Left ventricle myocardium superior (tissue), 1 donor: ENCODE data around the gene TMEM141. TPM values are rescaled to one million over a fixed set of nuclear protein-coding genes. Genes with fewer than 3 reads are reported as not detected.
"Not testable (repeated sequence)": the region's sequence is repeated elsewhere in the genome, so short reads cannot be mapped to it uniquely, and the experiment has no call there.

Experiments used
- ATAC-seq: fragments of 200-7000 bp; cut with Tn5 transposase; one replicate; pipeline ENCODE4 v1.9.1; 2020; ENCODE audit warnings: mild to moderate bottlenecking, moderate library complexity
- DNase-seq: peaks from one replicate; pipeline ENCODE4 v3.0.0-alpha.2; 2020
- intact Hi-C: fragments of 100-400 bp; cut with micrococcal nuclease; formaldehyde crosslinking; loops from one replicate; pipeline ENCODE4 v1.11.0; 2022
- total RNA-seq: library from RNA; stranded (reverse); fragmentation: NEBNext Ultra II Directional; extraction: Animal tissue kit (Norgen Biotek cat#: 25700); gene quantifications from one replicate; pipeline ENCODE4 v1.2.1, GENCODE V29; 2021
- donor health status: DM: no; HTN: yes; CAD: no; lungs with severe emphysema.

Gene TMEM141
- total RNA-seq, 1 donor from 2014 or later, result 74.2 TPM

DNA sequence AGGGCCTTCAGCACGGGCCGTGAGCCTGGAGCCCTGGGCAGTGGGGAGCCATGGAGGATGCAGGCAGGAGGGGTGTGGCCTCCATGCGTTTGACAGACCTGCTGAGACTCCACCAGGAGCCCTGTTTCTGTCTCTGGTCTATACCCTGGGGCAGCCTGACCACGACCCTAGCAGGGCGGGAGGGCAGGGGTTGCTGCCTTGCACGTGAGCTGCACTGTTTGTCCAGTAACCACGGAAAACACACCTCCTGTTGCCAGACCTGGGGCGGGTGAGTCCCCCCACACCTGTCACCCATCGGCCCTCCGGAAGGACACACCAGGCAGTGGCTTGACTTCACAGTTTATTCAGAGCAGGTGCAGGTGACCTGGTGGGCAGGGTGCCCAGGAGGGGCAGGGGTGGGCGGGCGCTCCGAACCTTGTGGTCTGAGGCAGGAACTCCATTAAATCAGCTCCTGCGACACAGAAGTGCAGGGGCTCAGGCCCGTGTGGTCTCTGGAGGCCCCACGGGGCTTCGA lies 37.0 kb upstream of the TMEM141 start:
- intact Hi-C loops, result no loop called here
- ATAC-seq, result no peak

DNA sequence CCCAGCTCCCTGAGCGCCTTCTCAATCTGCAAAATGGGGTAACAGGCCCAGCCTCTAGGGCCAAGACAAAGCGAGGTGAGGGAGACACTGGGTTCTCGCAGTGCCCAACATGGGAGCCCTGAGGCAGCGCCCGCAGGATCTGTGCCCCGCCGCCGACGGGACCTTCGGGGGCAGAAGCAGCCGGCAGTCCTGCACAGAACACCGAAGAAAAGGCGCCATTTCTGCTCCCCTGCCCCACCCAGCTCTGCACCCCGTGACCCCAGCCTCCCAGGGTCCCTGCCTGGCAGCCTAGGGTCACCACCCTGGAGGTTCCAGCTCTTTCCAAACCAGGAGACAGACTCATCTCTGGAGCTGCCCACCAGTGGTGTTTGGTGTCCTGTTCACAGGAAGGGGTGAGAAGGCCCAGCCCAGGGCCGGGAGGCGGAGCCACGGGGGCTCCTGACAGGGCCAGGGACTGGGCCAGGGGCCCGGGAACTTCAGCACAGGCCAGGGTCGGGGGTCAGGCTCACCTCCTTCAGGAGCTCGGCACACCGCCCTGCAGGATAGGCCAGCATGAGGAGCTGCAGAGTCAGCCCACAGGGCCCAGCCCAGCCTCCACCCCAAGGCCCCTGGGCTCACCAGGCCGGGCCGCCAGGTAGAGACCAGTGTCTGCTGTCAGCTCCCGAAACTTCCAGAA lies 36.4 kb upstream of the TMEM141 start:
- DNase-seq, result no peak
- no peak for ATAC-seq
- intact Hi-C loops, result no loop called here

More for the DNA sequence above, 37.0 kb upstream of the TMEM141 start:
- no peak for DNase-seq

DNA sequence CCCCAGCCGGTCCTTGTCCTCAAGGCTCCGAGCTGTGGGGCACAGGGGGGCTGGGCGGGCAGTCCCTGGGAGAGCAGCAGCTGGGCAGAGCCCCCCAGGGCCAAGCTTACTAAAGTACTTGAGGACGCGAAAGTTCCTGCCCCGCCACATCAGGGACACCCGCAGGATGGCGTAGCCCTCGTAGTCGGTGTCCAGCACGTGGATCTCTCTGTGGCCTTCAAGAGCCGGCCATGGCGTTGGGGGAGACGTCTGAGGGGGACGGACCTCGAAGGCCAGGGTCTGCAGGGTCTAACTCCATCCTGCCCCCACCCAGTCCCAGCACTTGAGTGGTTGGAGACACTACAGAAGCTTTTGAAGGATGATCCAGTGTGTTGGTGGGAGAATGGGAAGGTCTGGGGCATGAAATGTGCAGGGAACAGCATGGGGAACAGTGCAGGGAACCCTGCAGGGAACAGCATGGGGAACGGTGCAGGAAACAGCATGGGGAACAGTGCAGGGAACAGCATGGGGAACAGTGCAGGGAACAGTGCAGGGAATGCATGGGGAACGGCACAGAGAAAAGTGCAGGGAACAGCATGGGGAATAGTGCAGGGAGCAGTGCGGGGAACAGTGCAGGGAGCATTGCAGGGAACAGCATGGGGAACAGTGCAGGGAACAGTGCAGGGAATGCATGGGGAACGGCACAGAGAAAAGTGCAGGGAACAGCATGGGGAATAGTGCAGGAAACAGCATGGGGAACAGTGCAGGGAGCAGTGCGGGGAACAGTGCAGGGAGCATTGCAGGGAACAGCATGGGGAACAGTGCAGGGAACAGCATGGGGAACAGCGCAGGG lies 35.6 kb upstream of the TMEM141 start:
- intact Hi-C loops, ATAC-seq, DNase-seq: not testable (repeated sequence)

- ATAC-seq (no peak), DNase-seq (no peak)
- intact Hi-C loops, result no loop called here
Observed at GRCh38 chr9:136756134-136756438, 35.1 kb upstream of the TMEM141 start.

DNA sequence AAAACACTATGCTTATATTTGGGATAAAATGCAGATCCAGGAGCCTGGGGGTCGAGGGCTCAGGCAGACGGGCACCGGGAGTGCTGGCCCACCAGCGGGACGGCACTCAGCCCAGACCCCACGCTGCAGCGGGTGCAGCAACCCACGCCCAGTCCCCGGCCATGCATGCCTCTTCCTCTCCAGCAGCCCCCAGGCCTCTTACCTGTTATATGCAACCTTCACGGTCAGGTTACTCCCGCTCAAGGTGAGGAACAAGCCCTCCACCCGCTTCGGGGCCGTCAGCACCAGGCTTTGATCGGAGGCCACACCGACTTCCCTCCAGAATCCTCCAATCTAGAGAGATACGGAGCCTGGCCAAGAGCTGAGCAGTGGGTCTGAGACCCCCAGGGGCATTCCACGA lies 34.3 kb upstream of the TMEM141 start:
- no peak for DNase-seq
- intact Hi-C loops, result no loop called here
- ATAC-seq, result no peak

GRCh38 chr9:136757328-136757727 lies 33.8 kb upstream of the TMEM141 start:
- no peak for DNase-seq
- intact Hi-C loops, result no loop called here
- no peak for ATAC-seq

DNA sequence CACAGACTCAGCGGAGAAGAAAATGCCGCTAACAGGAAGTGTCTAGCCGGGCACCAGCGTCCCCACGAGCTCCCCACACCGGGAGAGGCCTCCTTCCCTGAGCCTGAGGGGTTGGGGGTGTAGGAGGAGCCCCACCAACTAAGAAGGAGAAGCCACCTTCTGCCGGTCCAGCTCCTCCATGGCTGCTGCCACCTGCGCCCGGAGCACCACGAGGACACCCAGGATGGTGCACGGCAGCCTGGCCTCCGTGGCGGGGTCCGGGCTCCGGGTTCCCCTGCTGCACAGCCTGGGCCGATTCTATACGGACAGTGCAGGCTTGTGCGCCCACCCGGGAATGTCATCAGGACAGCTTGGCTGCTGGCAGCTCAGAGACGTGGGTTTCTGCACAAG lies 33.4 kb upstream of the TMEM141 start:
- DNase-seq (no peak), ATAC-seq (no peak)
- intact Hi-C loops, result no loop called here

GRCh38 chr9:136759001-136759400 lies 32.1 kb upstream of the TMEM141 start:
- intact Hi-C loops, result no loop called here
- DNase-seq (no peak), ATAC-seq (no peak)

DNA sequence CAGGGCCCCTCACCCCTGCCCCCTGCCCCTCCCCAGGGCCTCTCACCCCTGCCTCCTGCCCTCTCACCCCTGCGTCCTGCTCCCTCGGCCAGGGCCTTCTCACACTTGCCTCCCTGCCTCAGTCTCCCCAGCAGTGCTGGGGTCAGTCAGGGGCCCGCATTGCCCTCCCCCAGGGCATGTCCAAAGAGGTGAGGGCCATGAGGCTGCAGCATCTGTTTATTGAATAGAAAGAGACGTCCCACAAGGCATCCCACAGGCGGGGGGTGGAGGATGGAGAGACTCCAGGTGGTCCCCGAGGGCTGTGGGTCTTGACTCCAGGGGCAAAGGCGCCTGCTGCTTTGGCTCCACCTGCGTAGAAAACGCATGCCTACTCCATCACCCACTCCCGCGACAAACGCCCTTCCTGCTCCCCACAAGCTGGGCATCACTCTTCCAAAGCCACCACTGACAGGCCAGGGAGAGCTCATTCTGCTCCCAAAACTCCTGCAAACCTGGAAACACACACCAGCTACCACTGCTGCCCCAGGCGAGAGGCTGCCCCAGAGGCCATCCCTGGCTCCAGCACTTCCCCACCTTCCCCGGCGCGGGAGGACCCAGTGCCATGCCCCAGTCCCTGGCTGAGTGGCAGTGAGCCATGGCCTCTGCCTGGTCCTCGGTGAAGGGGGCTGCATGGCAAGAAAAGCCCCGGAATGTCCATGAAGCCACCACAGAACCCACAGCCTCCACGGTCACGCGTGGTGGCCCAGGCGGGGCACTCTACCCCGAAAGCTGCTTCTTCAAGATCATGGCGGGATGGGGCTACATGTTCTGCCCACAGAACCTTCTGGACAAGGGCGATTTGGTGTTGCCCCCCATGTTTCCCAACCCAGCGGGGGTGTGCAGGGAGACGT lies 31.5 kb upstream of the TMEM141 start:
- intact Hi-C loops, result no loop called here
- no peak for ATAC-seq
- DNase-seq, result no peak

- intact Hi-C loops, result no loop called here
- DNase-seq (no peak), ATAC-seq (no peak)
Observed at GRCh38 chr9:136760424-136760823, 30.7 kb upstream of the TMEM141 start.

- intact Hi-C loops, result not testable (repeated sequence)
- ATAC-seq, result peak; percentile 31
- peak; percentile 60 for DNase-seq
Observed at GRCh38 chr9:136760834-136761544, 30.2 kb upstream of the TMEM141 start.

GRCh38 chr9:136761545-136761981 lies 29.6 kb upstream of the TMEM141 start:
- ATAC-seq (no peak), DNase-seq (no peak)
- intact Hi-C loops, result no loop called here

- ATAC-seq (no peak), DNase-seq (no peak)
- intact Hi-C loops, result no loop called here
Observed at GRCh38 chr9:136762221-136762691, 28.9 kb upstream of the TMEM141 start.

GRCh38 chr9:136762915-136763648 lies 28.1 kb upstream of the TMEM141 start:
- intact Hi-C loops, result no loop called here
- peak; percentile 39 for ATAC-seq
- DNase-seq, result peak; percentile 66

GRCh38 chr9:136763649-136764035 lies 27.5 kb upstream of the TMEM141 start:
- intact Hi-C loops, result no loop called here
- DNase-seq, result no peak

DNA sequence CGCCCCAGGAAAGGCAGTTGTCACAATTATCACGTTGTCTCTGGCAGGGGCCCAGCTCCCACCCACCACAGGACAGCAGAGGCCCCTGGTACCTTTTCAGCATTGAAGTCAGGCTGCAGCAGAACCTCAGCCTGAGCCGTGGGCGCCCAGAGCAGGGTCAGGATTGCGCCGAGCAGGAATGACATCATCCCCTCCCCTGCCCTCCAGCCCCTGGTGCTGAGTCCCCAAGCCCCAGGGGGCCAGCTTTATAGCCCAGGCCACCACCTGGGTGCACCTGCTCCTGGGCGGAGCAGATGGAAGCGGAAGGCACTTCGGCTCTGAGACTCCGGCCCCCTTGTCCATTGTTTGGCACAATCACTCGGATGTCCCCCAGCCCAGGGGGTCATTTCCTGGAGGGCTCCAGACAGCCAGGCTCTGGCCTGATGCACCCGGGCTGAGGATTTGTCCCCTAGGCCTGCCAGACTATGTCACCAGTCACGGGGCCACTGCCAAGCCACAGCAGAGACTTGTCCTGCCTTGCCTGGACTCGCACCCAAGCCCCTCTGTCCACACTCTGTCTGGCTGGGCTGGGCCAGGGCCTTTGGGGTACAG lies 26.7 kb upstream of the TMEM141 start, which contains the start of gene LCN15:
TSS of gene LCN15 (minus strand) at position 218 of the 591 bp plus-strand sequence. CDS start at position 188, 30 bp downstream.
- no peak for DNase-seq
- ATAC-seq, result peak; percentile 4
- intact Hi-C loops, result no loop called here

More at GRCh38 chr9:136763649-136764035, 27.5 kb upstream of the TMEM141 start:
- no peak for ATAC-seq

GRCh38 chr9:136765041-136765440 lies 26.1 kb upstream of the TMEM141 start:
- intact Hi-C loops, result no loop called here

More at GRCh38 chr9:136765041-136765440, 26.1 kb upstream of the TMEM141 start:
- ATAC-seq, result peak; percentile 58
- DNase-seq, result no peak
